ENCODE data around the gene BCL10. TPM values are rescaled to one million over a fixed set of nuclear protein-coding genes. Genes with fewer than 3 reads are reported as not detected.

Gene BCL10
- total and polyA plus RNA-seq, 2 of the 4 experiments (the other 2 are of a cell fraction) = 15.3 to 30.5 TPM

DNA sequence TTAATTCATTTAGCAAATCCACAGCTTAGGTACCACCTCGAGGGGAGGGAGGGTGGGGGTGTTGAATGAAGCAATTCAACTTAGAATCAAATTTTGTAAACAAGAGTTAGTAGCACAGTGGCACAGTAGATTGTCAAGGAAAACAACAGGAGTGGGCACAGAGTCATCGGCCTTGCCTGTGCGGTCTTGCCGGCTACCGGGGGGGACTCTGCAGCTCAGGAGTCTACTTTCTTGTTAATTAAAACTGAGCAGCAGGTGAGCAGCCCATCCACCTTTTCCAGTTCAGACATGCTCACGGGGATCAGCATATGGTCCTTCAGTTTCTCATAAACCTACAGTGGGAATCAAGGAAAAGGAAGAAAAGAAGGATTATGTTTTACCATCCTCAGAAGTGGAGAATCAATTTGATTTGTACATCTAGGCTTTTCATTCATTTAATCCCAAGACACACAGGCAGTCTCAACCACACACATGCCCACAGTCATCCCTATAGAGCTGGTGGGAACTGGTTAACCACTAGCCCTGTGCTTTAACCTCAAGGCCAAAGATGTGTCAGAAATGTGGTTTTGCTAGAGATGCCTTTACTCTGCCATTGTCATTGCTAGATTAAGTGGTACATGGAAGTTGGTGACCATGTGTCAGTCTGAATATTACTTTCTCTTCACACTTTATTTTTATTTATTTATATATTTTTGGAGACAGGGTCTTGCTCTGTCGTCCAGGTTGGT, 45.0 kb upstream of the BCL10 start:
- Histone ChIP-seq H3K4me2 (ENCODE audit: low read depth, low read length) (no peak overlapping the region), H3K4me1 (ENCODE audit: control insufficient read depth, insufficient read depth, low read length) (peaks cover 30% of the 10 kb centered on the region), H2BK15ac (ENCODE audit: low read depth, low read length) (peak overlapping the region; percentile 94), H3K79me1 (ENCODE audit: low read depth in 1 of 2, low read length in 2 of 2) (peaks cover 20 to 82% of the 10 kb centered on the region in 2 experiments), H2BK5ac (ENCODE audit: low read depth, low read length, poor library complexity, severe bottlenecking) (peak overlapping the region; percentile 98), H3K23ac (ENCODE audit: low read depth, low read length) (peak overlapping the region; percentile 69; the same call in 1 of the 2 replicates), H3K9me3 (ENCODE audit: control insufficient read depth, insufficient read depth, low read length) (no peaks in the 10 kb centered on the region), H2AFZ (replicated peaks; ENCODE audit: low read length, poor library complexity) (no peak overlapping the region), H3K27me3 (ENCODE audit: control insufficient read depth, insufficient read depth, low read length) (no peaks in the 10 kb centered on the region), H4K91ac (ENCODE audit: insufficient read depth, low read depth, low read length) (peak overlapping the region; percentile 56), H2AK9ac (replicated peaks; ENCODE audit: low read depth, low read length, poor library complexity) (peak overlapping the region; percentile 58), H4K20me1 (ENCODE audit: insufficient read depth, low read length) (no peaks in the 10 kb centered on the region), H3K36me3 (ENCODE audit: control insufficient read depth, insufficient read depth, low read length) (peaks cover 8% of the 10 kb centered on the region; the same call in 1 of the 2 replicates), H3K56ac (ENCODE audit: extremely low read depth, insufficient read depth, low read length) (peak overlapping the region; percentile 29; the same call in 1 of the 2 replicates), H3K27ac (ENCODE audit: insufficient read depth, low read length) (peak overlapping the region; percentile 58), H3K9ac (ENCODE audit: low read depth, low read length) (no peak overlapping the region), H3K9me1 (ENCODE audit: insufficient read depth, low read length) (peaks cover 27% of the 10 kb centered on the region), H4K5ac (ENCODE audit: low read depth, low read length) (peak overlapping the region; percentile 30; the same call in 1 of the 2 replicates), H3K18ac (ENCODE audit: low read depth, low read length) (peak overlapping the region; percentile 82), H2BK120ac (ENCODE audit: low read depth, low read length) (peak overlapping the region; percentile 99), H2BK20ac (ENCODE audit: low read depth, low read length) (peak overlapping the region; percentile 63), H2AK5ac (ENCODE audit: low read depth, low read length) (peak overlapping the region; percentile 97), H4K8ac (ENCODE audit: low read depth in 2 of 2, low read length in 2 of 2) (peak overlapping the region; percentile 72 to 98), H3K4ac (ENCODE audit: low read depth, low read length) (peak overlapping the region; percentile 99), H3K14ac (replicated peaks; ENCODE audit: low read depth, low read length) (peak overlapping the region; percentile 26), H3K4me3 (ENCODE audit: insufficient read depth, low read depth, low read length) (no peak overlapping the region)
- CTCF ChIA-PET = interaction anchor here (1.5 kb wide), 1 partner anchor 9 kb away, joined by 5 read pairs; no protein-coding TSS in a partner anchor
- intact Hi-C loops (cut with micrococcal nuclease) (no loop called here), dilution Hi-C loops (cut with HindIII; ENCODE audit: low sequenced_read_pairs, unreplicated experiment) (no loop called here), in situ Hi-C loops (cut with MboI; ENCODE audit: low sequenced_read_pairs) (no loop called here)
- WGBS, 2 experiments (ENCODE audit: extremely low coverage in 2 of 2, insufficient read length in 1 of 2) = 94% methylated on average over 3 of the region's 7 CpGs; no CpG with 5 or more reads in 1 of the 2 experiments
- peak; percentile 75 for DNase-seq
- BruUV-seq (replicated peaks) = no TSS peak
- POLR2A ChIA-PET (ENCODE audit: unreplicated experiment) = interaction anchor here (0.5 to 0.7 kb wide), 6 partner anchors 9 to 291 kb away, joined by 3 to 27 read pairs (median 4); no protein-coding TSS in a partner anchor
- no peak for ATAC-seq (ENCODE audit: low read depth)
- TF ChIP-seq MAZ (IDR thresholded peaks at IDR 0.05; ENCODE audit: borderline replicate concordance, low read depth, low read length) (no peak), RAD21 (IDR thresholded peaks at IDR 0.05; ENCODE audit: low read length) (no peak), RFX5 (IDR thresholded peaks at IDR 0.05; ENCODE audit: low read depth, low read length) (no peak), CEBPB (IDR thresholded peaks at IDR 0.05; ENCODE audit: low read depth, low read length) (no peak), NFE2L2 (IDR thresholded peaks at IDR 0.05; ENCODE audit: low read depth, low read length) (no peak), POLR2A (IDR thresholded peaks at IDR 0.05; ENCODE audit: low read depth, low read length) (no peak), MXI1 (IDR thresholded peaks at IDR 0.05; ENCODE audit: borderline replicate concordance, low read depth, low read length) (no peak), SMC3 (IDR thresholded peaks at IDR 0.05; ENCODE audit: low read depth, low read length) (no peak)
- TF ChIP-seq, protein P1, sequence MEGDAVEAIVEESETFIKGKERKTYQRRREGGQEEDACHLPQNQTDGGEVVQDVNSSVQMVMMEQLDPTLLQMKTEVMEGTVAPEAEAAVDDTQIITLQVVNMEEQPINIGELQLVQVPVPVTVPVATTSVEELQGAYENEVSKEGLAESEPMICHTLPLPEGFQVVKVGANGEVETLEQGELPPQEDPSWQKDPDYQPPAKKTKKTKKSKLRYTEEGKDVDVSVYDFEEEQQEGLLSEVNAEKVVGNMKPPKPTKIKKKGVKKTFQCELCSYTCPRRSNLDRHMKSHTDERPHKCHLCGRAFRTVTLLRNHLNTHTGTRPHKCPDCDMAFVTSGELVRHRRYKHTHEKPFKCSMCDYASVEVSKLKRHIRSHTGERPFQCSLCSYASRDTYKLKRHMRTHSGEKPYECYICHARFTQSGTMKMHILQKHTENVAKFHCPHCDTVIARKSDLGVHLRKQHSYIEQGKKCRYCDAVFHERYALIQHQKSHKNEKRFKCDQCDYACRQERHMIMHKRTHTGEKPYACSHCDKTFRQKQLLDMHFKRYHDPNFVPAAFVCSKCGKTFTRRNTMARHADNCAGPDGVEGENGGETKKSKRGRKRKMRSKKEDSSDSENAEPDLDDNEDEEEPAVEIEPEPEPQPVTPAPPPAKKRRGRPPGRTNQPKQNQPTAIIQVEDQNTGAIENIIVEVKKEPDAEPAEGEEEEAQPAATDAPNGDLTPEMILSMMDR (conservative IDR thresholded peaks at IDR 0.05; ENCODE audit: low read depth, low read length) = no peak

All from IMR-90 (cell line).